ENCODE data around the gene QSOX2.

Gene QSOX2

GRCh38 chr9:136204838-136205706 is 40.5 kb downstream of the QSOX2 start, which contains the start of gene LHX3:
Gene LHX3 (minus strand): TSS chr9:136205128. CDS start chr9:136205012, 116 bp downstream.
- Histone ChIP-seq H3K4me2 (ENCODE audit: low read length) (no peak within 1 kb of the TSS), H3K4me1 (ENCODE audit: insufficient read depth, low read length, severe bottlenecking) (peaks cover 36% of the 10 kb centered on the region)

GRCh38 chr9:136204145-136204805 is 41.3 kb downstream of the QSOX2 start:
- peaks cover 28% of the 10 kb centered on the region for H3K4me1 ChIP-seq (ENCODE audit: insufficient read depth, low read length, severe bottlenecking)
- H3K27me3 ChIP-seq (ENCODE audit: insufficient read depth, low read length), result peaks cover 9% of the 10 kb centered on the region; the same call in 1 of the 2 replicates
- no peaks in the 10 kb centered on the region for H3K79me2 ChIP-seq (ENCODE audit: insufficient read depth, low read length)

More at GRCh38 chr9:136204838-136205706, 40.5 kb downstream of the QSOX2 start, which contains the start of gene LHX3:
- Histone ChIP-seq H3K9me2 (ENCODE audit: low read depth, low read length) (no peaks in the 10 kb centered on the region), H3K9ac (ENCODE audit: low read length) (no peak within 1 kb of the TSS), H3K27ac (ENCODE audit: low read depth, low read length, poor library complexity, severe bottlenecking) (no peak within 1 kb of the TSS), H3K27me3 (ENCODE audit: insufficient read depth, low read length) (peaks cover 9% of the 10 kb centered on the region; the same call in 1 of the 2 replicates), H2AFZ (ENCODE audit: low read length) (no peak within 1 kb of the TSS), H3K9me3 (ENCODE audit: low read length) (no peaks in the 10 kb centered on the region), H3F3A (ENCODE audit: insufficient read depth, low read length) (no peaks in the 10 kb centered on the region; the same call in 1 of the 2 replicates), H3K4me3 (ENCODE audit: low read depth, low read length, poor library complexity, severe bottlenecking) (no peak within 1 kb of the TSS), H3K79me2 (ENCODE audit: insufficient read depth, low read length) (no peaks in the 10 kb centered on the region), H4K20me1 (ENCODE audit: insufficient read depth, low read length) (no peaks in the 10 kb centered on the region), H3K36me3 (ENCODE audit: insufficient read depth, low read length) (peaks cover 41% of the 10 kb centered on the region)
- TF ChIP-seq EZH2 (IDR thresholded peaks at IDR 0.05; ENCODE audit: borderline replicate concordance, low read length) (no peak), CTCF (IDR thresholded peaks at IDR 0.05; ENCODE audit: low read length) (no peak)

More at GRCh38 chr9:136204145-136204805, 41.3 kb downstream of the QSOX2 start:
- Histone ChIP-seq H3K9me2 (ENCODE audit: low read depth, low read length) (no peaks in the 10 kb centered on the region), H3K4me3 (ENCODE audit: low read depth, low read length, poor library complexity, severe bottlenecking) (no peak overlapping the region), H3F3A (ENCODE audit: insufficient read depth, low read length) (no peaks in the 10 kb centered on the region; the same call in 1 of the 2 replicates), H3K9ac (ENCODE audit: low read length) (no peak overlapping the region), H3K27ac (ENCODE audit: low read depth, low read length, poor library complexity, severe bottlenecking) (no peak overlapping the region), H4K20me1 (ENCODE audit: insufficient read depth, low read length) (no peaks in the 10 kb centered on the region), H3K9me3 (ENCODE audit: low read length) (no peaks in the 10 kb centered on the region), H3K4me2 (ENCODE audit: low read length) (no peak overlapping the region), H2AFZ (ENCODE audit: low read length) (no peak overlapping the region), H3K36me3 (ENCODE audit: insufficient read depth, low read length) (peaks cover 33% of the 10 kb centered on the region)
- TF ChIP-seq EZH2 (IDR thresholded peaks at IDR 0.05; ENCODE audit: borderline replicate concordance, low read length) (no peak), CTCF (IDR thresholded peaks at IDR 0.05; ENCODE audit: low read length) (no peak)
